GM12878 (cell line): ENCODE results near the gene FAM151A. TPM values are rescaled to one million over a fixed set of nuclear protein-coding genes. Genes with fewer than 3 reads are reported as not detected.

Source experiments
- ATAC-seq: fragments of 200-7000 bp; cut with Tn5 transposase; 3 replicates; pipeline ENCODE4 v1.9.1; 2020; ENCODE audit warnings: mild to moderate bottlenecking, moderate library complexity
- BruUV-seq: library from RNA; stranded (reverse); fragments of 400-500 nt; replicated peaks from 2 replicates; lab custom pipeline; 2021; lab: Mats Ljungman, UMichigan
- CTCF ChIA-PET: fragments of 300-600 bp; sonication (Branson Sonifier 250); formaldehyde crosslinking; extraction: SDS; loops from one replicate; lab custom pipeline; 2021; ENCODE audit warnings: inconsistent platforms; lab: Yijun Ruan, JAX
- POLR2A ChIA-PET: fragments of 350-600 bp; formaldehyde crosslinking; extraction: SDS; loops from one replicate; lab custom pipeline; 2021; ENCODE audit warnings: inconsistent platforms; lab: Charles Lee
- RAD21 ChIA-PET: fragments of 300-600 bp; sonication (Branson Sonifier 250); formaldehyde crosslinking; loops from one replicate; lab custom pipeline; 2023; ENCODE audit warnings: antibody characterized with exemption; ENCODE audit not compliant: unreplicated experiment; lab: Charles Lee
- SMC1A ChIA-PET: fragments of 300-600 bp; sonication (Branson Sonifier 250); formaldehyde crosslinking; loops from one replicate; lab custom pipeline; 2023; ENCODE audit not compliant: unreplicated experiment, uncharacterized antibody; lab: Charles Lee
- DNase-seq: peaks from one replicate; pipeline ENCODE4 v3.0.0-alpha.2; 2011; ENCODE audit warnings: low read depth, low spot score
- FAIRE-seq: peaks from 3 replicates; lab custom pipeline; 2011; peaks lifted over from hg19 to GRCh38; lab: Jason Lieb, UNC
- H2AFZ ChIP-seq: 2 replicates; pipeline ENCODE4 v1.6.0; 2011; ENCODE audit warnings: low read depth, low read length, control low read depth; ENCODE audit not compliant: control insufficient read depth
- H3K27ac ChIP-seq: 2 replicates; pipeline ENCODE4 v1.5.1; 2011; ENCODE audit warnings: control low read depth; ENCODE audit not compliant: control insufficient read depth, insufficient read depth
- H3K27me3 ChIP-seq, 2 experiments: replicated peaks in 1 of 2; 2 replicates each; pipeline versions ENCODE4 v1.6.0 to v1.6.1; 2011; ENCODE audit warnings: low read length in 1 of 2; ENCODE audit not compliant: control insufficient read depth in 2 of 2, insufficient read depth in 2 of 2
- H3K36me3 ChIP-seq, 2 experiments: 2 replicates each; pipeline ENCODE4 v1.5.1; 2011; ENCODE audit warnings: low read length in 1 of 2; ENCODE audit not compliant: control insufficient read depth in 2 of 2, insufficient read depth in 2 of 2
- H3K4me1 ChIP-seq: 2 replicates; pipeline ENCODE4 v1.6.1; 2011; ENCODE audit warnings: mild to moderate bottlenecking, low read length, moderate library complexity, mixed read lengths; ENCODE audit not compliant: control insufficient read depth, insufficient read depth
- H3K4me2 ChIP-seq: 2 replicates; pipeline ENCODE4 v1.6.0; 2011; ENCODE audit warnings: control low read depth; ENCODE audit not compliant: control insufficient read depth, insufficient read depth
- H3K4me3 ChIP-seq: fragments of 200-600 bp; sonication (generic); 2 replicates; pipeline ENCODE4 v1.5.1; 2016
- H3K79me2 ChIP-seq: 2 replicates; pipeline ENCODE4 v1.6.0; 2011; ENCODE audit warnings: low read length; ENCODE audit not compliant: control insufficient read depth, insufficient read depth
- H3K9ac ChIP-seq: 2 replicates; pipeline ENCODE4 v1.8.0; 2011; ENCODE audit warnings: low read length, control low read depth, mixed read lengths; ENCODE audit not compliant: control insufficient read depth, insufficient read depth
- H3K9me3 ChIP-seq: replicated peaks from 3 replicates; pipeline ENCODE4 v1.5.1; 2011; ENCODE audit warnings: mild to moderate bottlenecking, low read length; ENCODE audit not compliant: control insufficient read depth, insufficient read depth
- H4K20me1 ChIP-seq: 2 replicates; pipeline ENCODE4 v1.6.0; 2011; ENCODE audit not compliant: control insufficient read depth, insufficient read depth
- BCLAF1 ChIP-seq: fragments of 450-650 bp; IDR thresholded peaks from 2 replicates; pipeline ENCODE4 v1.6.1; 2017; ENCODE audit warnings: antibody characterized with exemption, mild to moderate bottlenecking, moderate library complexity
- IRF4 ChIP-seq: IDR thresholded peaks from 2 replicates; pipeline ENCODE4 v1.6.1; 2011; ENCODE audit warnings: low read depth, low read length
- RAD21 ChIP-seq: IDR thresholded peaks from 2 replicates; pipeline ENCODE4 v1.6.1; 2011; ENCODE audit warnings: mild to moderate bottlenecking, low read depth, low read length, moderate library complexity; ENCODE audit not compliant: insufficient read depth
- RELA ChIP-seq: fragments of 450-650 bp; IDR thresholded peaks from 2 replicates; pipeline ENCODE4 v1.8.0; 2014; ENCODE audit warnings: borderline replicate concordance; ENCODE audit not compliant: partially characterized antibody
- SREBF1 ChIP-seq: IDR thresholded peaks from 2 replicates; pipeline ENCODE4 v1.6.1; 2012; ENCODE audit warnings: mild to moderate bottlenecking, low read length
- WRNIP1 ChIP-seq: IDR thresholded peaks from 2 replicates; pipeline ENCODE4 v1.6.1; 2011; ENCODE audit warnings: low read depth, low read length, improper control_type of control experiment, borderline replicate concordance
- YY1 ChIP-seq: IDR thresholded peaks from 2 replicates; pipeline ENCODE4 v1.6.1; 2011; ENCODE audit warnings: low read depth, mild to moderate bottlenecking, low read length
- WGBS: methylation state at CpG from one replicate; pipeline ENCODE4 v1.1.6; 2016; ENCODE audit warnings: low lambda C conversion rate; ENCODE audit not compliant: insufficient replicate concordance, insufficient coverage; ENCODE audit errors: missing lambda C conversion rate; 5-methylcytosine and 5-hydroxymethylcytosine counted together
- in situ Hi-C: fragments of 300-500 bp; cut with MboI; formaldehyde crosslinking; loops from 9 replicates; pipeline ENCODE4 v1.14.3; 2018; ENCODE audit warnings: mixed read lengths
- intact Hi-C: fragments of 100-400 bp; cut with micrococcal nuclease; formaldehyde crosslinking; loops from one replicate; pipeline ENCODE4 v1.14.2; 2022; ENCODE audit not compliant: unreplicated experiment
- polyA plus RNA-seq, 11 experiments: library from polyadenylated mRNA; depleted of rRNA in 4 of 11; unstranded in 6 of 11; stranded (reverse) in 5 of 11; fragments of >200 nt; fragmentation: Nextera tagmentation in 4 of 11; fragmentation: Illumina TruSeq in 1 of 11; extraction: Ambion mirVana in 4 of 11; extraction: Trizol in 1 of 11; gene quantifications; 1 replicate in 1 of 11; 2 replicates in 10 of 11; pipeline versions ENCODE4 v1.2.1 to v1.2.3, GENCODE V29; 2011 to 2016; ENCODE audit warnings: inconsistent platforms in 2 of 11, missing spikeins in 2 of 11, low read depth in 1 of 11
- total RNA-seq, 4 experiments: library from RNA; depleted of rRNA in 3 of 4; stranded (reverse); fragments of >200 nt in 3 of 4; fragmentation: Illumina TruSeq in 1 of 4; extraction: Trizol in 1 of 4; gene quantifications; 2 replicates each; pipeline versions ENCODE4 v1.2.1 to v1.2.3, GENCODE V29; 2013 to 2021
- TF ChIP-seq, protein P1 (sequence below): fragments of 450-650 bp; IDR thresholded peaks from 2 replicates; pipeline ENCODE4 v1.6.1; 2016; ENCODE audit warnings: mild to moderate bottlenecking
- TF ChIP-seq, protein P2 (sequence below): fragments of 450-650 bp; IDR thresholded peaks from 2 replicates; pipeline ENCODE4 v1.6.1; 2016; ENCODE audit warnings: mild to moderate bottlenecking, moderate library complexity, borderline replicate concordance
- TF ChIP-seq, protein P3 (sequence below): IDR thresholded peaks from 2 replicates; pipeline ENCODE4 v1.6.1; 2012; ENCODE audit warnings: mild to moderate bottlenecking, low read depth, low read length

FAM151A gene
- total and polyA plus RNA-seq, 10 of the 15 experiments (the other 5 are each of a cell fraction or from before 2014, with no cell fraction given), result 0.09 to 0.34 (median 0.14) TPM; not detected in 5

DNA sequence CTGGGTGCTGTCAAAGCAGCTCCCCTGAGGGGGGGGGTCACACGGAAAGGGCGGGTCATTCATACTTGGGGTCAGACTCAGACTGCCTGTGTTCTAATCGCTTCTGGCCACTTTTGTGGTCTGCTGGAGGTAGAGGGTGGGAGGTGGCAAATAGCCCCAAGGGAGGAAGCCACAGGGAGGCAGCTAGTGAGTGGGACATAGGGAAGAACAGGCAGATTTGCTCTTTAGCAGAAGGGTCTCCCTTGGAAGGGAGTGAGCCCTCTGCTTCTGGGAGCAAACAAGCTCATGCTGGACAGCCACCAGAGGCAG lies 50.8 kb downstream of the FAM151A start:
- no peak overlapping the region for H3K4me2 ChIP-seq
- peak; percentile 15; the same call in 1 of the 3 replicates for ATAC-seq
- H3K27me3 ChIP-seq, result no peaks in the 10 kb centered on the region
- H3K4me1 ChIP-seq, result no peaks in the 10 kb centered on the region; the same call in 1 of the 2 replicates
- ChIA-PET POLR2A (no interaction called here), SMC1A (no interaction called here), RAD21 (interaction anchor here (0.9 kb wide), 1 partner anchor 451 kb away, joined by 3 read pairs; no protein-coding TSS in a partner anchor), CTCF (no interaction called here)
- in situ Hi-C loops (no loop called here), intact Hi-C loops (no loop called here)
- no peak overlapping the region for H3K9ac ChIP-seq
- DNase-seq, result no peak
- no peak for FAIRE-seq
- H3K36me3 ChIP-seq, result no peaks in the 10 kb centered on the region
- no TSS peak for BruUV-seq
- WGBS, result 10% methylated on average over 3 of the region's 3 CpGs
- H2AFZ ChIP-seq, result no peak overlapping the region
- H4K20me1 ChIP-seq, result no peaks in the 10 kb centered on the region
- H3K4me3 ChIP-seq, result no peak overlapping the region
- no peak overlapping the region for H3K27ac ChIP-seq
- H3K79me2 ChIP-seq, result no peaks in the 10 kb centered on the region
- H3K9me3 ChIP-seq, result no peaks in the 10 kb centered on the region
- TF ChIP-seq, protein P1, sequence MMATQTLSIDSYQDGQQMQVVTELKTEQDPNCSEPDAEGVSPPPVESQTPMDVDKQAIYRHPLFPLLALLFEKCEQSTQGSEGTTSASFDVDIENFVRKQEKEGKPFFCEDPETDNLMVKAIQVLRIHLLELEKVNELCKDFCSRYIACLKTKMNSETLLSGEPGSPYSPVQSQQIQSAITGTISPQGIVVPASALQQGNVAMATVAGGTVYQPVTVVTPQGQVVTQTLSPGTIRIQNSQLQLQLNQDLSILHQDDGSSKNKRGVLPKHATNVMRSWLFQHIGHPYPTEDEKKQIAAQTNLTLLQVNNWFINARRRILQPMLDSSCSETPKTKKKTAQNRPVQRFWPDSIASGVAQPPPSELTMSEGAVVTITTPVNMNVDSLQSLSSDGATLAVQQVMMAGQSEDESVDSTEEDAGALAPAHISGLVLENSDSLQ, result no peak
- no peak for TF ChIP-seq SREBF1
- TF ChIP-seq WRNIP1, result no peak
- TF ChIP-seq RAD21, result no peak
- TF ChIP-seq BCLAF1, result no peak
- TF ChIP-seq RELA, result no peak
- no peak for TF ChIP-seq YY1
- TF ChIP-seq, protein P2, sequence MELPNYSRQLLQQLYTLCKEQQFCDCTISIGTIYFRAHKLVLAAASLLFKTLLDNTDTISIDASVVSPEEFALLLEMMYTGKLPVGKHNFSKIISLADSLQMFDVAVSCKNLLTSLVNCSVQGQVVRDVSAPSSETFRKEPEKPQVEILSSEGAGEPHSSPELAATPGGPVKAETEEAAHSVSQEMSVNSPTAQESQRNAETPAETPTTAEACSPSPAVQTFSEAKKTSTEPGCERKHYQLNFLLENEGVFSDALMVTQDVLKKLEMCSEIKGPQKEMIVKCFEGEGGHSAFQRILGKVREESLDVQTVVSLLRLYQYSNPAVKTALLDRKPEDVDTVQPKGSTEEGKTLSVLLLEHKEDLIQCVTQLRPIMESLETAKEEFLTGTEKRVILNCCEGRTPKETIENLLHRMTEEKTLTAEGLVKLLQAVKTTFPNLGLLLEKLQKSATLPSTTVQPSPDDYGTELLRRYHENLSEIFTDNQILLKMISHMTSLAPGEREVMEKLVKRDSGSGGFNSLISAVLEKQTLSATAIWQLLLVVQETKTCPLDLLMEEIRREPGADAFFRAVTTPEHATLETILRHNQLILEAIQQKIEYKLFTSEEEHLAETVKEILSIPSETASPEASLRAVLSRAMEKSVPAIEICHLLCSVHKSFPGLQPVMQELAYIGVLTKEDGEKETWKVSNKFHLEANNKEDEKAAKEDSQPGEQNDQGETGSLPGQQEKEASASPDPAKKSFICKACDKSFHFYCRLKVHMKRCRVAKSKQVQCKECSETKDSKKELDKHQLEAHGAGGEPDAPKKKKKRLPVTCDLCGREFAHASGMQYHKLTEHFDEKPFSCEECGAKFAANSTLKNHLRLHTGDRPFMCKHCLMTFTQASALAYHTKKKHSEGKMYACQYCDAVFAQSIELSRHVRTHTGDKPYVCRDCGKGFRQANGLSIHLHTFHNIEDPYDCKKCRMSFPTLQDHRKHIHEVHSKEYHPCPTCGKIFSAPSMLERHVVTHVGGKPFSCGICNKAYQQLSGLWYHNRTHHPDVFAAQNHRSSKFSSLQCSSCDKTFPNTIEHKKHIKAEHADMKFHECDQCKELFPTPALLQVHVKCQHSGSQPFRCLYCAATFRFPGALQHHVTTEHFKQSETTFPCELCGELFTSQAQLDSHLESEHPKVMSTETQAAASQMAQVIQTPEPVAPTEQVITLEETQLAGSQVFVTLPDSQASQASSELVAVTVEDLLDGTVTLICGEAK, result no peak
- TF ChIP-seq IRF4, result no peak
- TF ChIP-seq, protein P3, sequence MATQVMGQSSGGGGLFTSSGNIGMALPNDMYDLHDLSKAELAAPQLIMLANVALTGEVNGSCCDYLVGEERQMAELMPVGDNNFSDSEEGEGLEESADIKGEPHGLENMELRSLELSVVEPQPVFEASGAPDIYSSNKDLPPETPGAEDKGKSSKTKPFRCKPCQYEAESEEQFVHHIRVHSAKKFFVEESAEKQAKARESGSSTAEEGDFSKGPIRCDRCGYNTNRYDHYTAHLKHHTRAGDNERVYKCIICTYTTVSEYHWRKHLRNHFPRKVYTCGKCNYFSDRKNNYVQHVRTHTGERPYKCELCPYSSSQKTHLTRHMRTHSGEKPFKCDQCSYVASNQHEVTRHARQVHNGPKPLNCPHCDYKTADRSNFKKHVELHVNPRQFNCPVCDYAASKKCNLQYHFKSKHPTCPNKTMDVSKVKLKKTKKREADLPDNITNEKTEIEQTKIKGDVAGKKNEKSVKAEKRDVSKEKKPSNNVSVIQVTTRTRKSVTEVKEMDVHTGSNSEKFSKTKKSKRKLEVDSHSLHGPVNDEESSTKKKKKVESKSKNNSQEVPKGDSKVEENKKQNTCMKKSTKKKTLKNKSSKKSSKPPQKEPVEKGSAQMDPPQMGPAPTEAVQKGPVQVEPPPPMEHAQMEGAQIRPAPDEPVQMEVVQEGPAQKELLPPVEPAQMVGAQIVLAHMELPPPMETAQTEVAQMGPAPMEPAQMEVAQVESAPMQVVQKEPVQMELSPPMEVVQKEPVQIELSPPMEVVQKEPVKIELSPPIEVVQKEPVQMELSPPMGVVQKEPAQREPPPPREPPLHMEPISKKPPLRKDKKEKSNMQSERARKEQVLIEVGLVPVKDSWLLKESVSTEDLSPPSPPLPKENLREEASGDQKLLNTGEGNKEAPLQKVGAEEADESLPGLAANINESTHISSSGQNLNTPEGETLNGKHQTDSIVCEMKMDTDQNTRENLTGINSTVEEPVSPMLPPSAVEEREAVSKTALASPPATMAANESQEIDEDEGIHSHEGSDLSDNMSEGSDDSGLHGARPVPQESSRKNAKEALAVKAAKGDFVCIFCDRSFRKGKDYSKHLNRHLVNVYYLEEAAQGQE, result no peak
